CD4-positive, alpha-beta memory T cell (primary cell): Measurements from ENCODE around the gene PRDM2. TPM values are rescaled to one million over a fixed set of nuclear protein-coding genes. Genes with fewer than 3 reads are reported as not detected.

Experiments
- CTCF ChIA-PET: fragments of 350-600 bp; sonication (Branson Sonifier 250); formaldehyde crosslinking; loops from one replicate; lab custom pipeline; 2021; ENCODE audit warnings: inconsistent platforms; ENCODE audit not compliant: partially characterized antibody; lab: Charles Lee
- POLR2A ChIA-PET: fragments of 350-600 bp; sonication (Branson Sonifier 250); formaldehyde crosslinking; loops from one replicate; lab custom pipeline; 2021; ENCODE audit not compliant: partially characterized antibody; lab: Charles Lee
- DNase-seq, 5 donors: peaks; one replicate each; pipeline versions ENCODE4 v3.0.0 to v3.0.0-alpha.2; 2020 to 2022; ENCODE audit warnings: mixed read lengths in 1 of 5
- H3K27ac ChIP-seq: one replicate; pipeline ENCODE4 v1.7.0; 2013; ENCODE audit warnings: low read depth, low read length
- H3K27me3 ChIP-seq: 2 replicates; pipeline ENCODE4 v1.7.0; 2013; ENCODE audit warnings: mild to moderate bottlenecking, low read length, moderate library complexity; ENCODE audit not compliant: insufficient read depth
- H3K36me3 ChIP-seq: 2 replicates; pipeline ENCODE4 v1.7.0; 2013; ENCODE audit warnings: mild to moderate bottlenecking, low read length, moderate library complexity; ENCODE audit not compliant: insufficient read depth
- H3K4me1 ChIP-seq: 2 replicates; pipeline ENCODE4 v1.7.0; 2013; ENCODE audit warnings: mild to moderate bottlenecking, low read length, moderate library complexity; ENCODE audit not compliant: insufficient read depth
- H3K4me3 ChIP-seq, 2 donors: one replicate each; pipeline ENCODE4 v1.7.0; 2013; ENCODE audit warnings: low read length in 2 of 2, mild to moderate bottlenecking in 1 of 2
- H3K9me3 ChIP-seq, 2 donors: one replicate each; pipeline ENCODE4 v1.7.0; 2013; ENCODE audit warnings: low read length in 2 of 2, control low read depth in 1 of 2; ENCODE audit not compliant: control insufficient read depth in 1 of 2
- H3K27ac Mint-ChIP-seq, 7 donors: one replicate each; pipeline ENCODE4 v1.8.0; 2020 to 2021; ENCODE audit warnings: mixed read lengths in 7 of 7, mild to moderate bottlenecking in 6 of 7, inconsistent platforms in 3 of 7, moderate library complexity in 3 of 7
- H3K27me3 Mint-ChIP-seq, 2 donors: one replicate each; pipeline ENCODE4 v1.8.0; 2020 to 2021; ENCODE audit warnings: mixed read lengths in 2 of 2
- H3K36me3 Mint-ChIP-seq, 2 donors: one replicate each; pipeline ENCODE4 v1.8.0; 2020 to 2021; ENCODE audit warnings: mixed read lengths in 2 of 2, inconsistent platforms in 1 of 2, mild to moderate bottlenecking in 1 of 2
- H3K4me1 Mint-ChIP-seq, 4 donors: one replicate each; pipeline ENCODE4 v1.8.0; 2020 to 2021; ENCODE audit warnings: mixed read lengths in 4 of 4, mild to moderate bottlenecking in 1 of 4
- H3K4me3 Mint-ChIP-seq, 8 donors: one replicate each; pipeline ENCODE4 v1.8.0; 2020 to 2021; ENCODE audit warnings: mixed read lengths in 8 of 8, mild to moderate bottlenecking in 7 of 8, moderate library complexity in 6 of 8, inconsistent platforms in 3 of 8
- H3K9me3 Mint-ChIP-seq, 8 donors: one replicate each; pipeline ENCODE4 v1.8.0; 2020 to 2021; ENCODE audit warnings: mixed read lengths in 8 of 8, mild to moderate bottlenecking in 5 of 8, inconsistent platforms in 3 of 8, moderate library complexity in 1 of 8
- intact Hi-C: fragments of 100-400 bp; cut with micrococcal nuclease; formaldehyde crosslinking; loops from one replicate; pipeline ENCODE4 v1.15.1; 2023
- polyA plus RNA-seq, 2 donors: library from polyadenylated mRNA; unstranded; fragments of 300-500 nt; fragmentation: Illumina TruSeq; gene quantifications; one replicate each; pipeline ENCODE4 v1.2.3, GENCODE V29; 2021
- total RNA-seq, 2 experiments: library from RNA; stranded (reverse); gene quantifications; one replicate each; pipeline ENCODE4 v1.2.3, GENCODE V29; 2021

Gene PRDM2
- total and polyA plus RNA-seq, 4 experiments from 2014 or later: 6.7 to 118 (median 68.3) TPM

GRCh38 chr1:13842497-13842896 lies 142.5 kb downstream of the PRDM2 start:
- Histone ChIP-seq H3K27ac (no peak overlapping the region), H3K4me3 (no peak overlapping the region), H3K4me1 (no peaks in the 10 kb centered on the region), H3K27me3 (no peaks in the 10 kb centered on the region), H3K36me3 (no peaks in the 10 kb centered on the region), H3K9me3 (no peaks in the 10 kb centered on the region)
- no peak overlapping the region for H3K4me3 Mint-ChIP-seq
- no peak overlapping the region for H3K27ac Mint-ChIP-seq
- no peaks in the 10 kb centered on the region for H3K36me3 Mint-ChIP-seq
- ChIA-PET CTCF (no interaction called here), POLR2A (no interaction called here)
- peaks cover 8 to 17% of the 10 kb centered on the region in 2 donors for H3K27me3 Mint-ChIP-seq
- no peaks in the 10 kb centered on the region for H3K4me1 Mint-ChIP-seq
- intact Hi-C loops: no loop called here
- DNase-seq: no peak
- peaks cover 0 to 3% (median 2%) of the 10 kb centered on the region in 8 donors for H3K9me3 Mint-ChIP-seq

- H3K36me3 Mint-ChIP-seq: peaks cover 0 to 9% of the 10 kb centered on the region in 2 donors
Observed at GRCh38 chr1:13851726-13852125, 151.7 kb downstream of the PRDM2 start.

GRCh38 chr1:13855554-13855953 lies 155.6 kb downstream of the PRDM2 start:
- H3K36me3 ChIP-seq: no peaks in the 10 kb centered on the region
- H3K4me3 Mint-ChIP-seq: no peak overlapping the region
- CTCF ChIA-PET: no interaction called here

More at GRCh38 chr1:13851726-13852125, 151.7 kb downstream of the PRDM2 start:
- no peak for DNase-seq
- Mint-ChIP-seq H3K4me1 (no peaks in the 10 kb centered on the region), H3K9me3 (peaks cover 2 to 20% (median 11%) of the 10 kb centered on the region in 8 donors), H3K27me3 (peaks cover 0 to 1% of the 10 kb centered on the region in 2 donors), H3K27ac (no peak overlapping the region), H3K4me3 (no peak overlapping the region)
- Histone ChIP-seq H3K27me3 (no peaks in the 10 kb centered on the region), H3K36me3 (no peaks in the 10 kb centered on the region), H3K9me3 (no peaks in the 10 kb centered on the region), H3K4me3 (no peak overlapping the region), H3K4me1 (no peaks in the 10 kb centered on the region), H3K27ac (no peak overlapping the region)
- intact Hi-C loops: no loop called here
- ChIA-PET POLR2A (no interaction called here), CTCF (no interaction called here)

GRCh38 chr1:13860031-13860430 lies 160.0 kb downstream of the PRDM2 start:
- Histone ChIP-seq H3K36me3 (no peaks in the 10 kb centered on the region), H3K4me1 (no peaks in the 10 kb centered on the region), H3K27me3 (no peaks in the 10 kb centered on the region), H3K9me3 (no peaks in the 10 kb centered on the region), H3K4me3 (no peak overlapping the region), H3K27ac (no peak overlapping the region)
- DNase-seq: no peak
- peaks cover 4 to 10% of the 10 kb centered on the region in 2 donors for H3K27me3 Mint-ChIP-seq
- no peaks in the 10 kb centered on the region for H3K4me1 Mint-ChIP-seq
- peaks cover 0 to 3% of the 10 kb centered on the region in 2 donors for H3K36me3 Mint-ChIP-seq
- H3K27ac Mint-ChIP-seq: no peak overlapping the region
- ChIA-PET CTCF (no interaction called here), POLR2A (no interaction called here)
- peaks cover 0 to 22% (median 12%) of the 10 kb centered on the region in 8 donors for H3K9me3 Mint-ChIP-seq
- H3K4me3 Mint-ChIP-seq: no peak overlapping the region
- intact Hi-C loops: no loop called here

More at GRCh38 chr1:13855554-13855953, 155.6 kb downstream of the PRDM2 start:
- no peak overlapping the region for H3K4me3 ChIP-seq
- no peaks in the 10 kb centered on the region for H3K27me3 ChIP-seq
- POLR2A ChIA-PET: no interaction called here
- DNase-seq: no peak
- H3K36me3 Mint-ChIP-seq: peaks cover 0 to 3% of the 10 kb centered on the region in 2 donors
- H3K27me3 Mint-ChIP-seq: peaks cover 4 to 6% of the 10 kb centered on the region in 2 donors
- H3K27ac Mint-ChIP-seq: no peak overlapping the region
- H3K27ac ChIP-seq: no peak overlapping the region
- no peaks in the 10 kb centered on the region for H3K9me3 ChIP-seq
- intact Hi-C loops: no loop called here
- no peaks in the 10 kb centered on the region for H3K4me1 ChIP-seq
- H3K4me1 Mint-ChIP-seq: no peaks in the 10 kb centered on the region
- H3K9me3 Mint-ChIP-seq: peaks cover 2 to 28% (median 14%) of the 10 kb centered on the region in 8 donors

- Histone ChIP-seq H3K4me3 (no peak overlapping the region), H3K9me3 (no peaks in the 10 kb centered on the region), H3K27ac (no peak overlapping the region), H3K36me3 (no peaks in the 10 kb centered on the region), H3K27me3 (no peaks in the 10 kb centered on the region), H3K4me1 (no peaks in the 10 kb centered on the region)
- Mint-ChIP-seq H3K4me3 (no peak overlapping the region), H3K4me1 (no peaks in the 10 kb centered on the region), H3K27ac (no peak overlapping the region), H3K36me3 (no peaks in the 10 kb centered on the region), H3K9me3 (no peaks in the 10 kb centered on the region), H3K27me3 (peaks cover 0 to 10% of the 10 kb centered on the region in 2 donors)
- intact Hi-C loops: no loop called here
- ChIA-PET POLR2A (no interaction called here), CTCF (no interaction called here)
- DNase-seq: no peak
Observed at GRCh38 chr1:13864760-13865159, 164.8 kb downstream of the PRDM2 start.

GRCh38 chr1:13865851-13866250 lies 165.9 kb downstream of the PRDM2 start:
- no peaks in the 10 kb centered on the region for H3K9me3 ChIP-seq
- POLR2A ChIA-PET: no interaction called here
- Mint-ChIP-seq H3K4me1 (no peaks in the 10 kb centered on the region), H3K4me3 (no peak overlapping the region), H3K9me3 (no peaks in the 10 kb centered on the region), H3K27ac (no peak overlapping the region), H3K27me3 (peaks cover 0 to 6% of the 10 kb centered on the region in 2 donors), H3K36me3 (no peaks in the 10 kb centered on the region)
- H3K27me3 ChIP-seq: no peaks in the 10 kb centered on the region
- CTCF ChIA-PET: no interaction called here
- intact Hi-C loops: no loop called here
- no peak overlapping the region for H3K27ac ChIP-seq
- no peaks in the 10 kb centered on the region for H3K36me3 ChIP-seq
- no peak overlapping the region for H3K4me3 ChIP-seq
- H3K4me1 ChIP-seq: no peaks in the 10 kb centered on the region
- DNase-seq: no peak

GRCh38 chr1:13867603-13868002 lies 167.6 kb downstream of the PRDM2 start:
- ChIA-PET POLR2A (no interaction called here), CTCF (no interaction called here)
- Histone ChIP-seq H3K36me3 (no peaks in the 10 kb centered on the region), H3K9me3 (no peaks in the 10 kb centered on the region), H3K27ac (no peak overlapping the region), H3K27me3 (no peaks in the 10 kb centered on the region), H3K4me1 (no peaks in the 10 kb centered on the region), H3K4me3 (no peak overlapping the region)
- Mint-ChIP-seq H3K36me3 (peaks cover 0 to 2% of the 10 kb centered on the region in 2 donors), H3K27me3 (peaks cover 5 to 7% of the 10 kb centered on the region in 2 donors), H3K4me3 (no peak overlapping the region), H3K9me3 (peaks cover 0 to 2% (median 0%) of the 10 kb centered on the region in 8 donors), H3K27ac (no peak overlapping the region), H3K4me1 (no peaks in the 10 kb centered on the region)
- DNase-seq: no peak
- intact Hi-C loops: no loop called here
